B cell (primary cell): ENCODE measurements around the gene MYOD1.

Source experiments
- EZH2 ChIP-seq: IDR thresholded peaks from 2 replicates; pipeline ENCODE4 v1.6.1; 2012; ENCODE audit warnings: borderline replicate concordance, low read depth, mild to moderate bottlenecking, moderate library complexity, low read length; ENCODE audit not compliant: insufficient read depth, poor library complexity, severe bottlenecking
- TF ChIP-seq, protein P1 (sequence below): fragments of 200-600 bp; IDR thresholded peaks from one replicate; pipeline ENCODE4 v1.8.0; 2022; ENCODE audit warnings: antibody characterized with exemption, mild to moderate bottlenecking

DNA sequence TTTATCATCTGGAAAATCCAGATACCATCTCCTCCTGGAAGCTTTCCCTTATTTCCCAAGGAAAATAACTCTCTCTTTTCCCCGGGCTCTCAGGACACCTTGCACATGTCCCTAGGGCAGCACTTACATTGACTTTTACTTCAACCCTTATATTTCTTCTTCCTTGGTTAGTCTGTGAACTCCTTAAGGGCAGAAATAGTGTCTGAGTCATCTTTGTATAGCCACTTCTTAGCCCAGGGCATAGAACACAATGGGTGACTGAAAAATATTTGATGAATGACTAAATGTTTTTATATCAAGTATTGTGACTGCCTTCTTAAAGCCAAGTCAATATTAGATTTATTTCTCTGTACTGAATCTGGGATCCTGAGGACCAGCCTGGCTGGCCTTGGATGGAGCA, 45.4 kb upstream of the MYOD1 start:
- TF ChIP-seq, protein P1, sequence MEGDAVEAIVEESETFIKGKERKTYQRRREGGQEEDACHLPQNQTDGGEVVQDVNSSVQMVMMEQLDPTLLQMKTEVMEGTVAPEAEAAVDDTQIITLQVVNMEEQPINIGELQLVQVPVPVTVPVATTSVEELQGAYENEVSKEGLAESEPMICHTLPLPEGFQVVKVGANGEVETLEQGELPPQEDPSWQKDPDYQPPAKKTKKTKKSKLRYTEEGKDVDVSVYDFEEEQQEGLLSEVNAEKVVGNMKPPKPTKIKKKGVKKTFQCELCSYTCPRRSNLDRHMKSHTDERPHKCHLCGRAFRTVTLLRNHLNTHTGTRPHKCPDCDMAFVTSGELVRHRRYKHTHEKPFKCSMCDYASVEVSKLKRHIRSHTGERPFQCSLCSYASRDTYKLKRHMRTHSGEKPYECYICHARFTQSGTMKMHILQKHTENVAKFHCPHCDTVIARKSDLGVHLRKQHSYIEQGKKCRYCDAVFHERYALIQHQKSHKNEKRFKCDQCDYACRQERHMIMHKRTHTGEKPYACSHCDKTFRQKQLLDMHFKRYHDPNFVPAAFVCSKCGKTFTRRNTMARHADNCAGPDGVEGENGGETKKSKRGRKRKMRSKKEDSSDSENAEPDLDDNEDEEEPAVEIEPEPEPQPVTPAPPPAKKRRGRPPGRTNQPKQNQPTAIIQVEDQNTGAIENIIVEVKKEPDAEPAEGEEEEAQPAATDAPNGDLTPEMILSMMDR, result no peak
- no peak for TF ChIP-seq EZH2
